ENCODE data around the gene CYBA. TPM values are rescaled to one million over a fixed set of nuclear protein-coding genes. Genes with fewer than 3 reads are reported as not detected.

Gene CYBA
- total RNA-seq, 3 donors from 2014 or later (not counting 1 experiment from before 2014, with no cell fraction given), result 1,001 to 1,351 (median 1,051) TPM

- H3K4me3 Mint-ChIP-seq, result no peak overlapping the region
- H3K9me3 Mint-ChIP-seq, result no peaks in the 10 kb centered on the region
- intact Hi-C loops (cut with micrococcal nuclease), result loop anchor here (10.0 kb wide), 1 partner anchor 57 kb away; the partner anchor contains the start of gene ZC3H18
- no peaks in the 10 kb centered on the region for H3K36me3 Mint-ChIP-seq
- peaks cover 33% of the 10 kb centered on the region for H3K4me1 ChIP-seq (ENCODE audit: control insufficient read depth, insufficient read depth, low read length)
- H3K4me1 Mint-ChIP-seq, result peaks cover 5 to 24% of the 10 kb centered on the region in 2 donors
- peak overlapping the region in 1 of 2 donors; percentile 50 for H3K27ac Mint-ChIP-seq
- H3K27ac ChIP-seq (ENCODE audit: low read length), result no peak overlapping the region
- ATAC-seq (no peak), DNase-seq (no peak)
- whole genome bisulfite sequencing (ENCODE audit: insufficient coverage), result 92% methylated on average over 14 of the region's 16 CpGs
- H3K9me3 ChIP-seq (ENCODE audit: control insufficient read depth, insufficient read depth, low read length), result no peaks in the 10 kb centered on the region
- no peaks in the 10 kb centered on the region for H3K27me3 ChIP-seq (ENCODE audit: control insufficient read depth, insufficient read depth, low read length)
- H3K4me3 ChIP-seq (ENCODE audit: low read length), result no peak overlapping the region
- peaks cover 31% of the 10 kb centered on the region for H3K36me3 ChIP-seq (ENCODE audit: control insufficient read depth, insufficient read depth, low read length)
- TF ChIP-seq, protein P1, sequence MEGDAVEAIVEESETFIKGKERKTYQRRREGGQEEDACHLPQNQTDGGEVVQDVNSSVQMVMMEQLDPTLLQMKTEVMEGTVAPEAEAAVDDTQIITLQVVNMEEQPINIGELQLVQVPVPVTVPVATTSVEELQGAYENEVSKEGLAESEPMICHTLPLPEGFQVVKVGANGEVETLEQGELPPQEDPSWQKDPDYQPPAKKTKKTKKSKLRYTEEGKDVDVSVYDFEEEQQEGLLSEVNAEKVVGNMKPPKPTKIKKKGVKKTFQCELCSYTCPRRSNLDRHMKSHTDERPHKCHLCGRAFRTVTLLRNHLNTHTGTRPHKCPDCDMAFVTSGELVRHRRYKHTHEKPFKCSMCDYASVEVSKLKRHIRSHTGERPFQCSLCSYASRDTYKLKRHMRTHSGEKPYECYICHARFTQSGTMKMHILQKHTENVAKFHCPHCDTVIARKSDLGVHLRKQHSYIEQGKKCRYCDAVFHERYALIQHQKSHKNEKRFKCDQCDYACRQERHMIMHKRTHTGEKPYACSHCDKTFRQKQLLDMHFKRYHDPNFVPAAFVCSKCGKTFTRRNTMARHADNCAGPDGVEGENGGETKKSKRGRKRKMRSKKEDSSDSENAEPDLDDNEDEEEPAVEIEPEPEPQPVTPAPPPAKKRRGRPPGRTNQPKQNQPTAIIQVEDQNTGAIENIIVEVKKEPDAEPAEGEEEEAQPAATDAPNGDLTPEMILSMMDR (IDR thresholded peaks at IDR 0.05), result no peak
- H3K27me3 Mint-ChIP-seq (ENCODE audit: low read depth in 2 of 2), result no peaks in the 10 kb centered on the region
Measured at GRCh38 chr16:88631384-88631783, 19.5 kb downstream of the CYBA start.

DNA sequence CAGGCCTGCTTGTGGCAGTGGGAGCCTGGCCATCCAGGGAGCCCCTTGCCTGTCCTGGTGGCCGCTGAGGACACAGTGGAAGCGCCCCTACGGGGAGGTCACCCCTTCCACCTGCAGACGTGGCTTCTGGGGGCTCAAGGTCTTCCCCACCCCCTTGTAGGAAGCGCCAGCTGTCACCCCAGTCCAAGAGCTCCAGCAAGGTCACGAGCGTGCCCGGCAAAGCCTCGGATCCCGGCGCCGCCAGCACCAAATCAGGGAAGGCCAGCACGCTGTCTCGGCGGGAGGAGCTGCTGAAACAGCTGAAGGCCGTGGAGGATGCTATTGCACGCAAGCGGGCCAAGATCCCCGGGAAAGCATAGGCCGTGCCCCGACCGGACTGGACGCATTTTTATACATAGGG lies 19.9 kb downstream of the CYBA start:
- Histone ChIP-seq H3K4me3 (ENCODE audit: low read length) (no peak overlapping the region), H3K9me3 (ENCODE audit: control insufficient read depth, insufficient read depth, low read length) (no peaks in the 10 kb centered on the region), H3K27ac (ENCODE audit: low read length) (no peak overlapping the region), H3K27me3 (ENCODE audit: control insufficient read depth, insufficient read depth, low read length) (no peaks in the 10 kb centered on the region), H3K4me1 (ENCODE audit: control insufficient read depth, insufficient read depth, low read length) (peaks cover 28% of the 10 kb centered on the region), H3K36me3 (ENCODE audit: control insufficient read depth, insufficient read depth, low read length) (peaks cover 33% of the 10 kb centered on the region)
- H3K9me3 Mint-ChIP-seq, result no peaks in the 10 kb centered on the region
- TF ChIP-seq, protein P1 (IDR thresholded peaks at IDR 0.05), result no peak
- H3K27ac Mint-ChIP-seq, result peak overlapping the region in 1 of 2 donors; percentile 50
- intact Hi-C loops (cut with micrococcal nuclease), result loop anchor here (10.0 kb wide), 1 partner anchor 56 kb away; the partner anchor contains the start of gene ZC3H18
- no peaks in the 10 kb centered on the region for H3K27me3 Mint-ChIP-seq (ENCODE audit: low read depth in 2 of 2)
- DNase-seq, result no peak
- 98% methylated on average over 23 of the region's 23 CpGs for WGBS (ENCODE audit: insufficient coverage)
- H3K4me1 Mint-ChIP-seq, result peaks cover under 1 to 20% of the 10 kb centered on the region in 2 donors
- no peaks in the 10 kb centered on the region for H3K36me3 Mint-ChIP-seq
- H3K4me3 Mint-ChIP-seq, result peak overlapping the region; percentile 6
- ATAC-seq, result no peak

- no peaks in the 10 kb centered on the region for H3K27me3 ChIP-seq (ENCODE audit: control insufficient read depth, insufficient read depth, low read length)
- H3K27ac Mint-ChIP-seq, result peak overlapping the region; percentile 31 to 77
- H3K4me1 ChIP-seq (ENCODE audit: control insufficient read depth, insufficient read depth, low read length), result peaks cover 23% of the 10 kb centered on the region
- peaks cover 0 to 15% of the 10 kb centered on the region in 2 donors for H3K4me1 Mint-ChIP-seq
- TF ChIP-seq, protein P1 (IDR thresholded peaks at IDR 0.05), result no peak
- peaks cover 35% of the 10 kb centered on the region for H3K36me3 ChIP-seq (ENCODE audit: control insufficient read depth, insufficient read depth, low read length)
- WGBS (ENCODE audit: insufficient coverage), result 98% methylated on average over 9 of the region's 12 CpGs
- no peaks in the 10 kb centered on the region for H3K9me3 Mint-ChIP-seq
- H3K9me3 ChIP-seq (ENCODE audit: control insufficient read depth, insufficient read depth, low read length), result no peaks in the 10 kb centered on the region
- ATAC-seq (no peak), DNase-seq (no peak)
- intact Hi-C loops (cut with micrococcal nuclease), result loop anchor here (10.0 kb wide), 1 partner anchor 56 kb away; the partner anchor contains the start of gene ZC3H18
- H3K36me3 Mint-ChIP-seq, result no peaks in the 10 kb centered on the region
- no peak overlapping the region for H3K4me3 ChIP-seq (ENCODE audit: low read length)
- H3K27me3 Mint-ChIP-seq (ENCODE audit: low read depth in 2 of 2), result no peaks in the 10 kb centered on the region
- H3K27ac ChIP-seq (ENCODE audit: low read length), result no peak overlapping the region
- no peak overlapping the region for H3K4me3 Mint-ChIP-seq
Measured at GRCh38 chr16:88630433-88630832, 20.4 kb downstream of the CYBA start.

GRCh38 chr16:88629835-88630234 lies 21.0 kb downstream of the CYBA start:
- Mint-ChIP-seq H3K4me3 (no peak overlapping the region), H3K27ac (peak overlapping the region; percentile 31 to 77), H3K27me3 (ENCODE audit: low read depth in 2 of 2) (no peaks in the 10 kb centered on the region), H3K9me3 (no peaks in the 10 kb centered on the region), H3K4me1 (peaks cover 0 to 9% of the 10 kb centered on the region in 2 donors), H3K36me3 (no peaks in the 10 kb centered on the region)
- Histone ChIP-seq H3K9me3 (ENCODE audit: control insufficient read depth, insufficient read depth, low read length) (no peaks in the 10 kb centered on the region), H3K36me3 (ENCODE audit: control insufficient read depth, insufficient read depth, low read length) (peaks cover 41% of the 10 kb centered on the region), H3K27ac (ENCODE audit: low read length) (no peak overlapping the region), H3K4me3 (ENCODE audit: low read length) (no peak overlapping the region), H3K27me3 (ENCODE audit: control insufficient read depth, insufficient read depth, low read length) (no peaks in the 10 kb centered on the region), H3K4me1 (ENCODE audit: control insufficient read depth, insufficient read depth, low read length) (peaks cover 17% of the 10 kb centered on the region)
- DNase-seq (no peak), ATAC-seq (no peak)
- intact Hi-C loops (cut with micrococcal nuclease), result loop anchor here (10.0 kb wide), 1 partner anchor 55 kb away; the partner anchor contains the start of gene ZC3H18
- WGBS (ENCODE audit: insufficient coverage), result 93% methylated on average over 9 of the region's 9 CpGs
- TF ChIP-seq, protein P1 (IDR thresholded peaks at IDR 0.05), result no peak
